Testis (tissue), 2 donors: ENCODE results near the gene NMBR.

ENCODE experiments used
- CTCF ChIP-seq, 3 experiments: fragments of 450-650 bp in 2 of 3; fragments of 200-600 bp in 1 of 3; sonication (generic) in 1 of 3; IDR thresholded peaks; one replicate each; pipeline ENCODE4 v1.5.1; 2016 to 2019; ENCODE audit warnings: antibody characterized with exemption in 3 of 3, mild to moderate bottlenecking in 2 of 3, moderate library complexity in 1 of 3
- POLR2A ChIP-seq: fragments of 450-650 bp; IDR thresholded peaks from one replicate; pipeline ENCODE4 v1.6.1; 2017; ENCODE audit warnings: antibody characterized with exemption, mild to moderate bottlenecking, moderate library complexity

DNA sequence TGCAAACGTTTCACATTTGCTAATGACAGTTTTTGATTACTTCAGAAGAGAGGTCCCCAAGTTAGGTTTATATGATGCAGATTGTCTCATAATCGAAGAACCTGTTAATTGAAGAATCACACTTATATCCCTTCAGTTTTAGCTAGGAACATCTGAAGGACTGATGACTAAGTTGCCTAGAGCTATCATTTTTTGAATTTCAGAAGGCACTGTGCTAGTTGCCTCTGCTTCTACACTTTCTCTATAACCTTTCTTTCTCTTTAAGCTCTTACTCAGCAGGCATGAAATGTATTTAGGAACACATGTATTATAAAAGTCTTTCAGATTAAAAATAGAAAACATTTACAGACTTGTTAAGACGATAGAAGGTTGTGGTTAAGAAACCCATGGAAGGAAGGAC is 28.6 kb downstream of the NMBR start:
- TF ChIP-seq POLR2A (no peak), CTCF (IDR thresholded peaks at IDR 0.05) (no peak)
